Bronchial epithelial cell (primary cell): ENCODE results near the gene XG. TPM values are rescaled to one million over a fixed set of nuclear protein-coding genes. Genes with fewer than 3 reads are reported as not detected.
A peak's percentile ranks its signal among the peaks of the same experiment; 100 is the strongest.

ENCODE experiments used
- DNase-seq: peaks from one replicate; pipeline ENCODE4 v3.0.0-alpha.2; 2010; ENCODE audit warnings: low read depth
- FAIRE-seq: peaks from 2 replicates; lab custom pipeline; 2011; peaks lifted over from hg19 to GRCh38; lab: Jason Lieb, UNC
- H3K27me3 ChIP-seq: 2 replicates; pipeline ENCODE4 v1.5.1; 2011; ENCODE audit warnings: low read length; ENCODE audit not compliant: control insufficient read depth, insufficient read depth
- H3K36me3 ChIP-seq: 2 replicates; pipeline ENCODE4 v1.5.1; 2011; ENCODE audit warnings: low read length; ENCODE audit not compliant: control insufficient read depth, insufficient read depth
- H3K4me3 ChIP-seq: 2 replicates; pipeline ENCODE4 v1.5.1; 2011; ENCODE audit warnings: mild to moderate bottlenecking, low read depth, low read length, control low read depth
- total RNA-seq: library from RNA; depleted of rRNA; stranded (reverse); fragments of >200 nt; gene quantifications from 2 replicates; pipeline ENCODE4 v1.2.1, GENCODE V29; 2014
- TF ChIP-seq, protein P1 (sequence below): IDR thresholded peaks from 2 replicates; pipeline ENCODE4 v1.5.1; 2011; ENCODE audit warnings: mild to moderate bottlenecking, moderate library complexity, low read length, control low read depth, inconsistent platforms; ENCODE audit not compliant: insufficient read depth, severe bottlenecking

XG gene
- total RNA-seq, 1 donor from 2014 or later: 0.26 TPM

DNA sequence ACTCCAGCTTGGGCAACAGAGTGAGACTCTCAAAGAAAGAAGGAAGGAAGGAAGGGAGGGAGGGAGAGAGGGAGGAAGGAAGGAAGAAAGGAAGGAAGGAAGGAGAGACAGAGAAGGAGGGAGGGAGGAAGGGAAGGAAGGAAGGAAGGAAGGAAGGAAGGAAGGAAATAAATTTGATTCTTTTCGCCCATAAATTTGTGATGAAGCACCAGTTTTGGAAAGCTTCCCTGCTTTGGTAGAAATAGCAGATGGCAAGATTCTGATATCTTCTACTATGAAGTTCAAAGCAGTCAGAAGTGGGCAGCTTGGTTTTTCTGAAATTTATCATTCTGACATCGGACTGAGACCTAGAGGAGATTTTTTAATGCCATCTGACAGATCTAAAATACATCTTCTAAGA is 65.2 kb downstream of the XG start:
- no peak for DNase-seq
- H3K4me3 ChIP-seq: no peak overlapping the region
- no peaks in the 10 kb centered on the region for H3K36me3 ChIP-seq
- TF ChIP-seq, protein P1, sequence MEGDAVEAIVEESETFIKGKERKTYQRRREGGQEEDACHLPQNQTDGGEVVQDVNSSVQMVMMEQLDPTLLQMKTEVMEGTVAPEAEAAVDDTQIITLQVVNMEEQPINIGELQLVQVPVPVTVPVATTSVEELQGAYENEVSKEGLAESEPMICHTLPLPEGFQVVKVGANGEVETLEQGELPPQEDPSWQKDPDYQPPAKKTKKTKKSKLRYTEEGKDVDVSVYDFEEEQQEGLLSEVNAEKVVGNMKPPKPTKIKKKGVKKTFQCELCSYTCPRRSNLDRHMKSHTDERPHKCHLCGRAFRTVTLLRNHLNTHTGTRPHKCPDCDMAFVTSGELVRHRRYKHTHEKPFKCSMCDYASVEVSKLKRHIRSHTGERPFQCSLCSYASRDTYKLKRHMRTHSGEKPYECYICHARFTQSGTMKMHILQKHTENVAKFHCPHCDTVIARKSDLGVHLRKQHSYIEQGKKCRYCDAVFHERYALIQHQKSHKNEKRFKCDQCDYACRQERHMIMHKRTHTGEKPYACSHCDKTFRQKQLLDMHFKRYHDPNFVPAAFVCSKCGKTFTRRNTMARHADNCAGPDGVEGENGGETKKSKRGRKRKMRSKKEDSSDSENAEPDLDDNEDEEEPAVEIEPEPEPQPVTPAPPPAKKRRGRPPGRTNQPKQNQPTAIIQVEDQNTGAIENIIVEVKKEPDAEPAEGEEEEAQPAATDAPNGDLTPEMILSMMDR: no peak
- FAIRE-seq: no peak
- no peaks in the 10 kb centered on the region for H3K27me3 ChIP-seq

DNA sequence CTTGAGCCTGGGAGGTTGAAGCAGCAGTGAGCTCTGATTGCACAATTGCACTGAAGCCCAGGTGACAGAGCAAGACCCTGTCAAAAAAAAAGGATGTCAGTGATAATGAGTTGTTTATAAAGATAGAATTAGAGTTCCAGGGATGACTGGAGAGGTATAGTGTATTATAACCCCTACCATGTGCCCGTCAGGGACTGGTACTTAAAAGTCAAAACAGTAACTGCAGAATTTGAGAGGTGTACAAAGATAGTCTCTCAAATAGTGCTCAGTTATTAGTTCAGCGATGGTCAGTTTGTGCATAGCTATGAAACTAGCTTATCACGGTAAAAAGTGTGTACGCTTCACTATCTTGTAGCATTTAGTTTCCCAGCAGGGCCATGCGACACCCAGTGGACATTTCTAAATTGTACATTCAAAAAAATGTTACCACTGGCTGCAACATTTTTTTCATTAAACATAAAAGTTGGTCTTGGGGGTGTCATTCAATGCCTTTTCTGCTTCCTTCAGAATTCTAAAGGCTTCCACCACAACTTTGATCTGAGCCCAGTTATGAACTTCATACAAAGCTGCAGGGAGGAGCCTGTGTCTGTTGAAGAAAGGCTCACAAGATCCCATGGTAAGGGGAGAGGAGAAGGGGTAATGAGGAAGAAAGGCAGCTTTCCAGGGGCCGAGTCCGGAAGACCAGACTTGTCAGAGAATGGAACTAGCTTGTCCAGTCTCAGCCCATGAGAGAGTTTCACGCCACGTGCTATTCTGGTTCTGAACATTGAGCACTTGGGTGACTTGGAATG is 67.7 kb downstream of the XG start:
- H3K36me3 ChIP-seq: no peaks in the 10 kb centered on the region
- TF ChIP-seq, protein P1: peak; percentile 38
- no peaks in the 10 kb centered on the region for H3K27me3 ChIP-seq
- FAIRE-seq: no peak
- H3K4me3 ChIP-seq: no peak overlapping the region
- DNase-seq: peak; percentile 11

DNA sequence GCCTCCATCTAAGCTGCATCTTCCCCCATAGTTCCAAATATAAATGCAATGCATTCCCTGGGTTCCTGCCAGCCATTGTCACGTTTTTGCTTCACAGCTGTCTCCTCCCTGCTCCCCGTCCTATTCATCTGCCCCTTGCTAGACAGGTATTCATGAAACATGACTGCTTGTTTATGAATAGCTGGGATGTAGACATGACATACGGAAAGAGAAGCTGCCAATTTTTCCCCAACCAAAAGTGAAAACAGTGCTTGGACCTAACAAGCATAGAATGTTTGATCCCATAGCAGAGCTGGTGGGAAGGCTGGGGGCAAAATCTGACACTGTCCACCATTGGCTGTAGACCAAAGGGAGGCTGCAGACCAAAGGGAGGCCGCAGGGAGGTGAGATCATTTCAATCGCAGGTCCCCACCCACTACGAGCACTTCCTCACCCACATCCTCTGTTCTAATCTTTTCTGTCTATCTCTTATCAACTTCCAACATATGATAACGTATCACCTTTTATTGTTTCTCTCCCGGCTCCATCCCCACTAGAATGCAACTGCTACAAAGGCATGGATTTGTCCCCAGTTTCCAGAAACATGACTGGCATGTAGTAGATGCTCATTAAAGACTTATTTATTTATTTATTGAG is 68.4 kb downstream of the XG start:
- DNase-seq (no peak), FAIRE-seq (no peak)
- TF ChIP-seq, protein P1: no peak
- Histone ChIP-seq H3K36me3 (no peaks in the 10 kb centered on the region), H3K27me3 (no peaks in the 10 kb centered on the region), H3K4me3 (no peak overlapping the region)

DNA sequence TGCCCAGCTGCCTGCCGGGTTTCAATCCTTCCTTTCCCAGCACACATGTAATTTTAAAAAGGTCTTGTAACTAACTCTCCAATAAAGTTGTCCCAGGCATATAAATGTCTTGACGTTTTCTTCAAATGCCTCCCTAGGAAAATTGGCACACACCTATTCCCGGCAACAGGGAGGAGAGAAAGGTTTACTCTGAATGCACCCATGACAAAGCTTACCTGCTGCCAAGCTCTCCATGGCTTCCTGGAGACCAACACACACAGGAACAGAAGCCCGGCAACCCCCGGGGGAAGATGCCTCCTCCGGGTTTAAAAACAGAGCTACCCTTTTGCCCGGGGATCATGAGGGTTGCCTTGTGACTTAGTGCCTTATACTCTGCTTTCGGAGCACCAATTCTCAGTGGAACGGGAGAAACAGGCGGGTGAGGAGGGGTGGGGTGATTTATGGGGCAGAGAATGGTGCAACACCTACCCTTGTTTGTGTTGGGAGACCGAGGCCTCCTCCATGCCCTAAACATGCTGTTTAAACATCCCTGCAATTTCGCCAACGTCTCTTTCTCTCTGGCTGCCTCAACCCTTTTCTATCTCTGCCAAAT is 72.1 kb downstream of the XG start:
- DNase-seq: no peak
- H3K36me3 ChIP-seq: no peaks in the 10 kb centered on the region
- FAIRE-seq: no peak

DNA sequence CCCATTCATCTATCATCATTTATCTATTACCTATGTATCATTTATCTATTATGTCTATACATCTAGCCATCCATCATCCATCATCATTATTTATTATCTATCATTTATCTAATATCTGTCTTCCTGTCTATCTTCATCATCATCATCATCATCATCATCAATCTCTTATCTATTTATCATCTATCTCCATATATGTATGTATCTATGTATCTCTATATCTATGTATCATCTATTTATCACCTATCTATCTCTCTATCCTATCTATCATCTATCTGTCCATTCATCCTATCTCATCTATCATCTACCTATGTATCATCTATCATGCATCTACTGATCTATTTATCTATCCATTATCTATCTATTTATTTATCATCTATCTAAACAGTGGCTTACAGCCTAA is 73.0 kb downstream of the XG start:
- no peaks in the 10 kb centered on the region for H3K36me3 ChIP-seq
- FAIRE-seq: no peak
- H3K27me3 ChIP-seq: no peaks in the 10 kb centered on the region
- H3K4me3 ChIP-seq: no peak overlapping the region
- DNase-seq: no peak
- TF ChIP-seq, protein P1: no peak

More for the DNA sequence above, 72.1 kb downstream of the XG start:
- Histone ChIP-seq H3K4me3 (no peak overlapping the region), H3K27me3 (no peaks in the 10 kb centered on the region)
- TF ChIP-seq, protein P1: no peak
